Activated CD4-positive, alpha-beta T cell treated with anti-CD3 and anti-CD28 coated beads, Interleukin-10, Interleukin-2, amounts not matched to agents 100 ng/mL and 50 ng/mL, durations not matched to agents 16 hours and 8 hours (primary cell): ENCODE data around the gene PRELID1.
A peak's percentile ranks its signal among the peaks of the same experiment; 100 is the strongest.
"Not testable (repeated sequence)": the region's sequence is repeated elsewhere in the genome, so short reads cannot be mapped to it uniquely, and the experiment has no call there.

ENCODE experiments used
- DNase-seq: peaks from one replicate; pipeline ENCODE4 v3.0.0-alpha.2; 2020

PRELID1 gene

DNA sequence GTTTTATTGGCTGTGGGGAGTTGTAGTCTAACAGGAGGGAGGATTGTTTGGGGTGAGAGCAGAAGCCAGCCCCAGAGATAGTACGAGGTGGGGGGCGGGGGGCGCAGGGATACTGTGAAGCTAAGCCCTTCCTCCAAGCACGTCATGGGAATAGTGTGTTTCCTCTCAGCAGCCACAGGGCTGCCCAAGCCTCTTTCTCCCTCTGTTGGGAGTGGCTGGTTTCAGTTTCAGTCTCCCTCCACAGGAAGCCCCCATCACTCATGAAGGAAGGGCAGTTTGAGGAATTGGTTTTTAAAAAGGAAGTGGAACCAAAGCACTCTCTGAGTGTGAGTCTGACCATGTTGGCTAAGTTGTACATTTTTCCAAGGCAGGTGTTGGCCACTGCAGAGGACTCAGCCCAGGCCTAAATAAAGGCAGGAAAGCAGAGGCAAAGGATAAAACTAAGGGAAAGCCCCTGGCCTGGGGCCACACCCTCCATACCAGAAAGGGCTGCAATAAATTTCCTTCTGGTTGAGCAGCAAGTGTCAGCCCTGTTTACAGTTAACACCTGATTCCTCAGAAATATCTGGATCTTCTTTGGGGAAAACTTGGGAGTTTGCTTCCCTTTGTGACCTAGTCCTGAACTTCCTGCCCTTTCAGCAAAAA lies 3.2 kb upstream of the PRELID1 start:
- peak; percentile 79 for DNase-seq

DNA sequence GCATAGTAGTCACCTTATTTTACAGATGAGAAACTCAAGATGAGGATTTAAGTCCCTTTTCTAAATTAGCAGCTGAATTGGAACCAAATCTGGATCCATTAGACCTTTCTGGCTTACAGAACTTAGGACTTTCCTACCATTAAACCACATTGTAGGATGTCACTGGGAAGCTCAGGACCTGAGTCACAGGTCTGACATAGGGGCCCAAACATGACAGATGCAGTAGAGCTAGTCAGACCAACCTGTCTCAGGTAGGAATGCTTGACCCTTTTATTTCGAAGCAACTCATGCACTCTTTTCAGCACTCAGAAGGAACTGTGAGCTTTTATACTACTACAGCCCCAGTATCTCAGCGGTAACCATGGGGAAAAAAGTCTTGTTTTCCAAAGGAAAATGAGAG lies 2.6 kb upstream of the PRELID1 start:
- no peak for DNase-seq

GRCh38 chr5:177301503-177302165 lies 2.0 kb upstream of the PRELID1 start:
- DNase-seq: no peak

DNA sequence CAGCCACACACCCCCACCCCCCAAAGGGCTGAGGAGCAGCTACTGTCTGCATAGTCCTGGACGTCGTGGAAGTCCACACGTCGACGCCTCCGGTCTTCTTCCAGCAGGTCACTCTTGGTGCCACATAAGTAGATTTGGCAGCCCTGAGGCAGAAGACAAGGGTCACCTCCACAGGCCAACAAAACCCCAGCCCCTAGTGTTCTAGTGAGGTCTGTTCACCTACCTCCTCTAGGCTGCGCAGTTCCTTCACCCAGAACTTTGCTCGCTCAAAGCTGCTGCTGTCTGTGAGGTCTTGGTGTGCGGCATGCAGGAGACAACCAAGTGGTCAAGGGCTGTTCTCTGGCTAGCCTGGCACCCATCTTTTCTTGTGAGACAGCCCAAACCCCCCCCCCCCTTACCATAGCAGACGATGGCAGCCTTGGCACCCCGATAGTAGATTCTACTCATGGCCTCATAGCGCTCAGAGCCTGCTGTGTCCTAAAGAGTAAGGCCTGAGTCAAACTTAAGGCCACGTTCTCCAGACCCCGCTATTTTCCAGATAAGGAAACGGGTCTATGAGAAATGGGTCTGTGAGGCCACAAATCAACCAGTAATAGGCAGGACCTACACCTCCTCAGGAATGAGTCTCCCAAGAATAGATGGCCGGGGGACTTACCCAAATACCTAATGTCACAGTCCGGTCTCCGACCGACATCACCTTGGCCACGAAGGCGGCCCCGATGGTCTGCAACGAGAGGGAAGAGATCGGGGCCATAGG lies 1.1 kb upstream of the PRELID1 start:
- DNase-seq: no peak

DNA sequence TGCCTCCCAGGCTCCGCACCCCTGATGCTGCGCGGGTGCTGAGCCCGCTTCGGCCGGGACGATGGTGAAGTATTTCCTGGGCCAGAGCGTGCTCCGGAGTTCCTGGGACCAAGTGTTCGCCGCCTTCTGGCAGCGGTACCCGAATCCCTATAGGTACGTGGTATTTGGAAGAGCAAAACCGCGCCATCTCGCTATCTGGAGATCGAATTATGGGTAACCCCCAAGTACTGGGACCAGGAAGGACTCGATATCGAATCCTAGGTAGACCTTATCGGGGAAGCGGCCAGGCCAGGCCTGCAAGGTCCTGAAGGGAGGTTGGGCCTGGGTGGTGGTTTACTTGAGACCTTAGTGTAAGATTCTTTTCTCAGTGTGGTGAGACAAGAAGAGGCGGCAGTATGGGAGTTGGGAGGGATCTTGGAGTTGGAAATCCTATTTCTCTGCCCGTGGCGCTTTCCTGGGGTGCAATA lies 359 bp downstream of the PRELID1 start:
- DNase-seq: no peak

DNA sequence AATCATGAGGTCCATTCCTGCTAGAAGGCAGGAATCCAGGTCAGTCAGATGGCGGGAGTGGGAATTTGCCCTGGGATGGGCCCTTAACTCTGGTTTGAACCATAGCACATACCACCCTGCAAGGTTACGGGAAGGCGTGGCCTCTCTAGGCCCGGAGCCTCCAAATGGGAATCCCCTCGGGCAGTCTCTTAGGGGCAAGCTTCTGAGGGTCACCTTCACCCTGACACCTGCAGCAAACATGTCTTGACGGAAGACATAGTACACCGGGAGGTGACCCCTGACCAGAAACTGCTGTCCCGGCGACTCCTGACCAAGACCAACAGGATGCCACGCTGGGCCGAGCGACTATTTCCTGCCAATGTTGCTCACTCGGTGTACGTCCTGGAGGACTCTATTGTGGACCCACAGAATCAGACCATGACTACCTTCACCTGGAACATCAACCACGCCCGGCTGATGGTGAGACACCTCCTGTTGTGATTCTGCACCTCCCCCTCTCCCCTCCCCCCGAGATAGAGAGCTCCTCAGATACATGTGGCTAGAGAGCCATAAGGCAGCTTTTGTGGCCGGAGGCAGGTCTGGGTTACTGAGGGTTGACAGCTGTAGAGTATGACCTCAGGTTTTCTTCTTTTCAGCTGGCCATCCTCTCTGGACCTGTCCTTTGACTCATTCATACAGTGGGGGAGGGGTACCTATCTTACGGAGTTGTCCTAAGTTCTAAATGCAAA lies 957 bp downstream of the PRELID1 start:
- DNase-seq: peak; percentile 47

GRCh38 chr5:177306103-177306640 lies 2.6 kb downstream of the PRELID1 start:
- DNase-seq: not testable (repeated sequence)

- DNase-seq: peak; percentile 52
These were observed 3.3 kb downstream of the PRELID1 start for GRCh38 chr5:177306674-177307543.

- DNase-seq: no peak
These were observed 4.2 kb downstream of the PRELID1 start for GRCh38 chr5:177307544-177308363.

- DNase-seq: no peak
These were observed 5.1 kb downstream of the PRELID1 start for GRCh38 chr5:177308740-177309139.

- peak; percentile 83 for DNase-seq
These were observed 6.0 kb downstream of the PRELID1 start for GRCh38 chr5:177309351-177310191.

GRCh38 chr5:177310332-177310731 lies 6.7 kb downstream of the PRELID1 start:
- no peak for DNase-seq

DNA sequence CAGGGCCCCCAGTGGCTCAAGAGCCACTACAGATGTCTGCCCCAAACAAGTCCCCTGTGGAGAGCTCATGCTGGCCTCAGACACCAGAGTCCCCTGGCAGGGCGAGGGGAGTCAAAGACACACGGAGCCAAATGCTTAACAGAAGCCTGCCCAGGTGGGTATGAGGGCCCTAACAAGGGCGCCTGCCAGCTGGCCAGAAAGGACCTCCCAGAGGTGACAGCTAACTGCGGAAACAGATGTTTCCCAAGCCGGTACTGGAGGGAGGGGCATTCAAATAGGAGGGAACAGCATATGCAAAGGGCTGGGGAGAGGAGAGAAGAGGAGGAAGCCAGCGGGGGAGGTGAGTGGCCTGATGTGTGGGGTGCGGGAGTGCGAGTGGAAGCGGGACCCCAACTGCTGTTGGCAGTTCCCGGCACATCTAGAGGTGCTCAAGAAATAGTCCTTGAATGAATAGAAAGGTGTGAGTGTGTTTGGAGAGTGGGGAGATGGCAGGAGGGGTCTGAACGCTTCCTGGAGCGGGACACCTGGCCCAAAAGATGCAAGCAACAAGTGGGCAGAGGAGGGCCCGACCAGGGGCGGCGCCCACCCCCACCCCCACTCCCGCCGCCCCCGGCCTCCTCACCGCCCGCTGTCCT lies 7.3 kb downstream of the PRELID1 start:
- DNase-seq: peak; percentile 65

- DNase-seq: no peak
These were observed 7.8 kb downstream of the PRELID1 start for GRCh38 chr5:177311392-177311722.

- peak; percentile 99 for DNase-seq
These were observed 8.4 kb downstream of the PRELID1 start, which contains the start of gene MXD3 for GRCh38 chr5:177311723-177312648. MXD3 (minus strand) TSS chr5:177311898; CDS start chr5:177311830, 68 bp downstream.

- peak; percentile 78 for DNase-seq
These were observed 9.1 kb downstream of the PRELID1 start for GRCh38 chr5:177312649-177313181.

DNA sequence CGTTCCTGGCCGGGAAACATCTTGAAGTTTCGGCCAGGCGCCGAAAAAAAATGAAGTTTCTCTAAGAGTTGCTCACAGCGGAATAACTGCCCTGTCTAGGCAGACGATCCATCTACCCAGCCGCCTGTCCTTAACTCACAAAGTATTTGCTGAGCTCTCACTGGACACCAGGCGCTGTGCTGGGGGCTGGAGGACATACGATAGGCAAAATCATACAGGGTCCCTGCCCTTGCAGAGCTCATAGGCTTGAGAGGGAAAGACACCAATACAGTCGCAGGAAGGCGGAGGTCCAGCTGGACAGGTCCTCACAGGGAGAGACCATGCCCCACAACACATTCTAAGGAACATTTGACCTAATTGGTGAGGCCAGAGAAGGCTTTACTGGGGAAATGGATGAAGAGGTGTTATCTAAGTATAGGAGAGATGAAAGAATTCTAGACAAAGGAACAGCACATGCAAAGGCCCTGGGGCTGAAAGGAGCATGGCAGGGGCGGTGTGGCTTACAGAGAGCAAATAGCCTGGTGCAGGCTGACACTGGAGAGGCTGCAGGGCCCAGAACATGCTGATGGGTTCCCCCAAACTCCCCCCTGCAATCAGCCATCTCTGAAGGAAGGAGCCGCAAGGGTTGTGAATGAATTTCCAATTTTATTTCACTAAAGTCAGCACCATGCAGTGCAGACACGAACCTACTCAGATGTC lies 10.1 kb downstream of the PRELID1 start:
- no peak for DNase-seq
